HG02943 (cell line): ENCODE measurements around the gene ROCK2.

Source experiments
- ATAC-seq: cut with Tn5 transposase; IDR thresholded peaks from one replicate; pipeline ENCODE4 v1.9.1; 2021; ENCODE audit warnings: mild to moderate bottlenecking, low read depth, moderate library complexity; ENCODE audit not compliant: unreplicated experiment

The ROCK2 gene

GRCh38 chr2:11344342-11344955 is at the start of gene ROCK2:
TSS of gene ROCK2 (minus strand) at chr2:11344636. CDS start at chr2:11344136, 500 bp downstream.
- ATAC-seq, result peak; percentile 59

GRCh38 chr2:11393711-11394236 is 49.3 kb upstream of the ROCK2 start:
- ATAC-seq, result no peak

- ATAC-seq, result no peak
Measured at GRCh38 chr2:11391942-11392266, 47.5 kb upstream of the ROCK2 start.

DNA sequence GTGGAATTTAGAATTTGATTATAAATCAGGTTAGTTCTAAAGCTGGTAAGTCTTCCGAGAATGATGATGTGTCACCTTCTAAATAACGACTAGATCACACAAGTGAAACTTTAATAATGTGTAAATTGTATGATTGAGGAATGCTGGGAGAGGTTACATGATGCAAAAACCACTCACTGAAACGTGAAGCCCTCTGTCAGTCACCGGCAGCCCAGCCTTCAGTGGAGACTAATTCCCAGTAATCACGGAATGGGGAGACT is 45.9 kb upstream of the ROCK2 start:
- ATAC-seq, result no peak

- ATAC-seq, result no peak
Measured at GRCh38 chr2:11389551-11390398, 45.3 kb upstream of the ROCK2 start.

- no peak for ATAC-seq
Measured at GRCh38 chr2:11389052-11389420, 44.6 kb upstream of the ROCK2 start.

DNA sequence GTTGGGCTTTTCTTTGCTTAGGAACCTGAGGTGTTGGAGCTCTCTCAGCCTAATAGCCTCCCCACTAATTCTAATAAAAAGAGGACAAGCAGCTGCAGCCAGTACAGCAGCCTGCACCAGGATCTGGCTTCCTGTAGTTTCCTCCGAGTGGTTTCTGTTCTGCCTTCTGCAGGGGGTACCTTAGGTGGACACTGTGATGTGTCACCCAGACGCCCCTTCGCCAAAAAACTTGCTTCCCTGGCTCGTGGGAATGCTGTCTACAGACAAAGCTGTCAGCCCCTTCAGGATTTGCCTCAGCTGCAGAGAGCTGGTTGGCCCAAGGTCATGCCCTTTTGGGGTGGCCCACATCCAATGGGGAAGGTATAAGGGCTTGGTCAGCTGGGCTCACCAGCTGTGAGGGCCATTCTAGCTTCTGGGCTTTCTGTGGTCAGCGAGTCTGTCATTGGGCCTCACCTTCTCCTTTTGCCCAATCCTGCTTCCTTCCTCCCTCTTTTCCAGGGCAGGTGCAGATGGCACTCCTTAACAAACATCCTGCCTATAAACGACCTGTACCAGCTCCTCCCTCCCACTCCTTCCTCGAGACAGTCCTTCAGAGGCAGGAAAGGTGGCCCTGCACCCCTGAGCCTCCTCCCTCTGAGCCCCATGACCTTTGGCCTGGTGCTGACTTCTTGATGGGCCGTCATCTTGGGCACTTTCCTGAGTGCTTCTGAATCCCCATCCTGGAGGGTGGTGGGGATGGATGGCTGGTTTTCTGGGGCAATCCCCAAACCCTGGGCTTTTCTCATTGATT is 44.0 kb upstream of the ROCK2 start:
- ATAC-seq, result no peak

GRCh38 chr2:11387843-11388242 is 43.4 kb upstream of the ROCK2 start:
- ATAC-seq, result no peak

GRCh38 chr2:11387100-11387390 is 42.6 kb upstream of the ROCK2 start:
- no peak for ATAC-seq

GRCh38 chr2:11385847-11386246 is 41.4 kb upstream of the ROCK2 start:
- ATAC-seq, result no peak

GRCh38 chr2:11385216-11385615 is 40.8 kb upstream of the ROCK2 start:
- no peak for ATAC-seq

- ATAC-seq, result no peak
Measured at GRCh38 chr2:11379558-11379957, 35.1 kb upstream of the ROCK2 start.

DNA sequence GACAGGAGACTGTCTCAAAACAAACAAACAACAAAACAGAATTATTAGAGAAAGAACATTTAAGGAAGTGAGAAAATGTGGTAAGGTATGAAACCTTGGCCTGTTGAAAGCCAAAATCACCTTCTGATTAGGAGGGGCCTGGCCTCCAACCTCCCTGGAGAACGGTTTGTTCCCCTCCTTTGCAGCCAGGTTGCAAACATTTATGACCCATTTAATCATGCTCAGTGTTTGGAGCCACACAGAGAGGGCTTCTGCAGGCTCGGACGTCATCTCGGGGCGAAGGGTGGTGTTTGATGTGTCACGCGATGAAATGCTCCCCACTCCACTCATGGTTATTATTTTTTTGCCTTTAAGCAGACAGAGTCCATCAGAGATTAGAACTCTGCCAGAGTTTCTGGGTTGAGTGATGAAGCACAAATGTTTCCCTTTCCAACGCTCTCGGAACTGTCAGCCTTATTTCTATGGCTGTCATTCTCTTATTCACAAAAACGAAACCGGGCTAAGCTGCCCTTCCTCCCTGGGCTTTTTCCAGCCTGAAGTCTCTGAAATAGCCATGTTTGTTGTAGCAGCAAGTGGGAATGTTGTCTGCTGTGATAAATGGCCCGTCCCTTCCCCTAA is 33.6 kb upstream of the ROCK2 start:
- ATAC-seq, result peak; percentile 85

- no peak for ATAC-seq
Measured at GRCh38 chr2:11376071-11376470, 31.6 kb upstream of the ROCK2 start.

DNA sequence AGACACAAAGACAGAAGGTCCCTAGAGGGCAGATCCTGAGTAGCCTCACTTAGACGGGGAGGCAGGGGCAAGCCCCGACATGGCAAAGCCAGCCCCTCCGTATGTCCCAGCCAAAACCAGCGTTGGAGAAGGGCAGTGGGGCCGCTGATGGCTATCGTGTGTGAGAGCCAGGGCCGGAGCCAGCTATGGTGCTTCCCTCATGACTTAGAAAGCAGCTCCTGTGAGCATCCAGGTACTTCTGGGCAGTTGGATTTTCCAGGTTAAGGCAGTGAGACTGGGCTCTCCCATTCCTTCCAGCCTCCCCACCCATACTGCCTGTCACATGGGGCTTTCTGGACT is 31.2 kb upstream of the ROCK2 start:
- ATAC-seq, result no peak

- ATAC-seq, result no peak
Measured at GRCh38 chr2:11375025-11375688, 30.7 kb upstream of the ROCK2 start.

DNA sequence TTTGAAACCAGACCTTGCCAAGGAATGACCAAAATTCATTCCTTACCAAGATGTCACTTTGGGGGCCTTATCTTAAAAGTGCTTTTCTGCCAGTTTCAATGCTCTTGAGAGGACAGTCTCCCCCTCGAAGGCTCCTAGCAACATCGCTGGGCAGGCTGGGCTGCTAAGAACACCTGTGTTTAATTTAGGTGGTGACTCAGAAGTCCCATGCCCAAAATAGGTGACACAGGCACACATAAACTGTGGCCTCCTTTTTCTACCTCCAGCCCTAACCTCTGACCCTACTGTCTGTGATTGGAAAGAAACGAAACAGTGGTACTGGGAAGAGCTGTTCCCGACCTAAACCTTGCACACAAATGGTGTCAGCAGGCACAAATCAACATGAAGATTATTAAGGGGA is 28.7 kb upstream of the ROCK2 start:
- no peak for ATAC-seq

DNA sequence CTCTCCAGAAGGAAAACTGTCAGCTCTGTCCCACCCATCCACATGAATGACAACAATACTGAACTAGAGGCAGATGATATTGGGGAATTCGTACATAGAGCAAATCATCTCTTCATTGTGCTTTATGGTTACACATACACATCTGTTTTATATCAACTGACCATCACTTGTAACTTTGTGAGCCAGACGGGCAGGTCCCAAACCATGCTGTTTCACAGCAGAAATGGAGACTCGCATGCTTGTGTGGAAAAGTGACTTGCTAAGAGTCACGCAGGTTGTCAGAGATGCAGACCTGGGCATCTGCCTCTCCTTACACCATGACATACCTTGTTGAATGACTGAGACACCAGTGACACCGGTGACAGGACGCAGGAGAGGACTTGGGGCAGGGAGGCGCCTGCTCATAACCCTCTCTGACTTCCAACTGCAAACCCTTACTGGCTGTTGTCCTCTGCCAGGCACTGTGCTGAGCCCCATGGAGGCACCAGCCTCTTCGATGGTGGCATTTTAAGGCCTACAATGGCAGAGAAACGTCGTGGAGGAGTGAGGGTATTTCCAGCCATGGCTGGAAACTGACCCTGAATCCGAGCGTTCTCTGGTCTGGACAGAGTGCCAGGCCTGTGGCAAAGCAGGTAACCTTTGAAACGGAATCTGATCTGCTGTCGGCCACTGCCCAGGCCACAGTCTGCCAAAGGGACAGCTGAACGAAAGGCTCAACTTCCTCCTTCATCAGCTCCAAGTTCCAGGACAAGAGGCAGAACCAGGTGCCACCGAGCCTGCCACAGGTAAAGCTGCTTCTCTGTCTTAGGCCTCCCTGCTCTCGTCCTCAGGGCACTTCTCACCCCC is 26.9 kb upstream of the ROCK2 start:
- ATAC-seq, result no peak

- no peak for ATAC-seq
Measured at GRCh38 chr2:11370377-11371091, 26.1 kb upstream of the ROCK2 start.
